GM23338 (cell line): ENCODE results near the gene ASB1.

ENCODE experiments used
- CREB1 ChIP-seq: fragments of 250-450 bp; sonication (Bioruptor Pico); IDR thresholded peaks from 2 replicates; pipeline ENCODE4 v1.5.0; 2020; ENCODE audit warnings: low read depth, mild to moderate bottlenecking, moderate library complexity
- EZH2 ChIP-seq: fragments of 200-600 bp; sonication (generic); IDR thresholded peaks from one replicate; pipeline ENCODE4 v1.8.0; 2017; ENCODE audit warnings: antibody characterized with exemption, mild to moderate bottlenecking, low read depth; ENCODE audit not compliant: unreplicated experiment
- EZH2phosphoT487 ChIP-seq: fragments of 200-600 bp; sonication (generic); IDR thresholded peaks from one replicate; pipeline ENCODE4 v1.8.1; 2018; ENCODE audit warnings: antibody characterized with exemption; ENCODE audit not compliant: unreplicated experiment
- JUNB ChIP-seq: IDR thresholded peaks from one replicate; pipeline ENCODE4 v1.6.1; 2016; ENCODE audit warnings: antibody characterized with exemption; ENCODE audit not compliant: unreplicated experiment
- POLR2AphosphoS5 ChIP-seq: IDR thresholded peaks from 2 replicates; pipeline ENCODE4 v1.6.1; 2016; ENCODE audit warnings: antibody characterized with exemption, low read depth
- ZNF331 ChIP-seq: fragments of 250-450 bp; sonication (Bioruptor Pico); IDR thresholded peaks from 2 replicates; pipeline ENCODE4 v1.5.0; 2020; ENCODE audit warnings: low read depth, mild to moderate bottlenecking, moderate library complexity
- TF ChIP-seq, protein P1 (sequence below), 2 experiments: fragments of 200-600 bp in 1 of 2; sonication (generic) in 1 of 2; conservative IDR thresholded peaks; 2 replicates each; pipeline versions ENCODE4 v1.5.1 to v1.6.1; 2016 to 2017; ENCODE audit warnings: antibody characterized with exemption in 2 of 2, low read depth in 2 of 2, mild to moderate bottlenecking in 2 of 2, moderate library complexity in 1 of 2
- TF ChIP-seq, protein P2 (sequence below): IDR thresholded peaks from one replicate; pipeline ENCODE4 v1.6.1; 2018; ENCODE audit warnings: antibody characterized with exemption; ENCODE audit not compliant: unreplicated experiment
- TF ChIP-seq, protein P3 (sequence below): IDR thresholded peaks from 2 replicates; pipeline ENCODE4 v1.6.1; 2016; ENCODE audit warnings: antibody characterized with exemption

DNA sequence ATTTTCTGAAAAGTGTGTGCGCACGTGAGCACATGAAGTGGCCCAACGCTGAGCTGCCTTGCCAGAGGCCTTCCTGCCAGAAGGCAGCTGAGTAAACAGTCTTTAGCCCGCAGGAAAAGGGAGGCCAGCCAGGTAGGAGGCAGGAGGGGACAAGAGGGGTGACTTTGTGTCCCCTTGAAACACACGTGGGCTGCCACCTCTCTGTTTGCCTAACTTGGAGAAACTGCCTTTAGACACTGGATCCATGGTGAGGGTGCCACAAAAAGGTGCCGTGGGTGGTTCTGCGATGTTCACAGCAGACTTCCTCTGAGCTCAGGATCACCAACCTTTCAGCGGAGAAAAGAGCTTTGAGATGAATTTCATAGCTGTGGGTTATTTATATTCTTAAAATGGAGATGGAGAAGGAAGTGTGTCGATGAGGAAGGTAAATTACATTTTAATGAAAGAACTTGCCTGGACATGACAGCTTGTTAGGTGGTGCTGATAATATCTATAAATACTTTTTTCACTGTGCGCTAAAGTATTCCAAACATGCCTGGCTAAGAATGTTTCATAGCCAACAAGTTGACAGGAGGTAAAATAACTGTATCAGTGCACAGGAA lies 36.6 kb upstream of the ASB1 start:
- TF ChIP-seq EZH2phosphoT487: no peak
- TF ChIP-seq, protein P1, sequence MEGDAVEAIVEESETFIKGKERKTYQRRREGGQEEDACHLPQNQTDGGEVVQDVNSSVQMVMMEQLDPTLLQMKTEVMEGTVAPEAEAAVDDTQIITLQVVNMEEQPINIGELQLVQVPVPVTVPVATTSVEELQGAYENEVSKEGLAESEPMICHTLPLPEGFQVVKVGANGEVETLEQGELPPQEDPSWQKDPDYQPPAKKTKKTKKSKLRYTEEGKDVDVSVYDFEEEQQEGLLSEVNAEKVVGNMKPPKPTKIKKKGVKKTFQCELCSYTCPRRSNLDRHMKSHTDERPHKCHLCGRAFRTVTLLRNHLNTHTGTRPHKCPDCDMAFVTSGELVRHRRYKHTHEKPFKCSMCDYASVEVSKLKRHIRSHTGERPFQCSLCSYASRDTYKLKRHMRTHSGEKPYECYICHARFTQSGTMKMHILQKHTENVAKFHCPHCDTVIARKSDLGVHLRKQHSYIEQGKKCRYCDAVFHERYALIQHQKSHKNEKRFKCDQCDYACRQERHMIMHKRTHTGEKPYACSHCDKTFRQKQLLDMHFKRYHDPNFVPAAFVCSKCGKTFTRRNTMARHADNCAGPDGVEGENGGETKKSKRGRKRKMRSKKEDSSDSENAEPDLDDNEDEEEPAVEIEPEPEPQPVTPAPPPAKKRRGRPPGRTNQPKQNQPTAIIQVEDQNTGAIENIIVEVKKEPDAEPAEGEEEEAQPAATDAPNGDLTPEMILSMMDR (conservative IDR thresholded peaks at IDR 0.05; ENCODE audit: low read depth in 2 of 2): no peak
- TF ChIP-seq EZH2: no peak
- TF ChIP-seq, protein P2, sequence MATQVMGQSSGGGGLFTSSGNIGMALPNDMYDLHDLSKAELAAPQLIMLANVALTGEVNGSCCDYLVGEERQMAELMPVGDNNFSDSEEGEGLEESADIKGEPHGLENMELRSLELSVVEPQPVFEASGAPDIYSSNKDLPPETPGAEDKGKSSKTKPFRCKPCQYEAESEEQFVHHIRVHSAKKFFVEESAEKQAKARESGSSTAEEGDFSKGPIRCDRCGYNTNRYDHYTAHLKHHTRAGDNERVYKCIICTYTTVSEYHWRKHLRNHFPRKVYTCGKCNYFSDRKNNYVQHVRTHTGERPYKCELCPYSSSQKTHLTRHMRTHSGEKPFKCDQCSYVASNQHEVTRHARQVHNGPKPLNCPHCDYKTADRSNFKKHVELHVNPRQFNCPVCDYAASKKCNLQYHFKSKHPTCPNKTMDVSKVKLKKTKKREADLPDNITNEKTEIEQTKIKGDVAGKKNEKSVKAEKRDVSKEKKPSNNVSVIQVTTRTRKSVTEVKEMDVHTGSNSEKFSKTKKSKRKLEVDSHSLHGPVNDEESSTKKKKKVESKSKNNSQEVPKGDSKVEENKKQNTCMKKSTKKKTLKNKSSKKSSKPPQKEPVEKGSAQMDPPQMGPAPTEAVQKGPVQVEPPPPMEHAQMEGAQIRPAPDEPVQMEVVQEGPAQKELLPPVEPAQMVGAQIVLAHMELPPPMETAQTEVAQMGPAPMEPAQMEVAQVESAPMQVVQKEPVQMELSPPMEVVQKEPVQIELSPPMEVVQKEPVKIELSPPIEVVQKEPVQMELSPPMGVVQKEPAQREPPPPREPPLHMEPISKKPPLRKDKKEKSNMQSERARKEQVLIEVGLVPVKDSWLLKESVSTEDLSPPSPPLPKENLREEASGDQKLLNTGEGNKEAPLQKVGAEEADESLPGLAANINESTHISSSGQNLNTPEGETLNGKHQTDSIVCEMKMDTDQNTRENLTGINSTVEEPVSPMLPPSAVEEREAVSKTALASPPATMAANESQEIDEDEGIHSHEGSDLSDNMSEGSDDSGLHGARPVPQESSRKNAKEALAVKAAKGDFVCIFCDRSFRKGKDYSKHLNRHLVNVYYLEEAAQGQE: no peak
- no peak for TF ChIP-seq POLR2AphosphoS5
- no peak for TF ChIP-seq CREB1
- TF ChIP-seq, protein P3, sequence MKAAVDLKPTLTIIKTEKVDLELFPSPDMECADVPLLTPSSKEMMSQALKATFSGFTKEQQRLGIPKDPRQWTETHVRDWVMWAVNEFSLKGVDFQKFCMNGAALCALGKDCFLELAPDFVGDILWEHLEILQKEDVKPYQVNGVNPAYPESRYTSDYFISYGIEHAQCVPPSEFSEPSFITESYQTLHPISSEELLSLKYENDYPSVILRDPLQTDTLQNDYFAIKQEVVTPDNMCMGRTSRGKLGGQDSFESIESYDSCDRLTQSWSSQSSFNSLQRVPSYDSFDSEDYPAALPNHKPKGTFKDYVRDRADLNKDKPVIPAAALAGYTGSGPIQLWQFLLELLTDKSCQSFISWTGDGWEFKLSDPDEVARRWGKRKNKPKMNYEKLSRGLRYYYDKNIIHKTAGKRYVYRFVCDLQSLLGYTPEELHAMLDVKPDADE: no peak
- TF ChIP-seq ZNF331 (CRISPR knock-in tag): no peak
- TF ChIP-seq JUNB: no peak
